MCF 10A (cell line): ENCODE data around the gene NQO2. TPM values are rescaled to one million over a fixed set of nuclear protein-coding genes. Genes with fewer than 3 reads are reported as not detected.

ENCODE experiments used
- BruUV-seq: library from RNA; stranded (reverse); fragments of 400-500 nt; replicated peaks from 2 replicates; lab custom pipeline; 2021; lab: Mats Ljungman, UMichigan
- CTCF ChIA-PET: fragments of 300-600 bp; sonication (Branson Sonifier 250); formaldehyde crosslinking; extraction: SDS; loops from one replicate; lab custom pipeline; 2021; ENCODE audit warnings: antibody characterized with exemption, inconsistent platforms; lab: Yijun Ruan, JAX
- POLR2A ChIA-PET: fragments of 300-600, 350-650 bp; sonication (Branson Sonifier 250); formaldehyde crosslinking; extraction: SDS; loops from one replicate; lab custom pipeline; 2020; ENCODE audit warnings: antibody characterized with exemption, inconsistent platforms; lab: Yijun Ruan, JAX
- DNase-seq: peaks from one replicate; pipeline ENCODE4 v3.0.0-alpha.2; 2018; ENCODE audit not compliant: unreplicated experiment
- H3K27ac Mint-ChIP-seq: one replicate; pipeline ENCODE4 v1.8.0; 2022; ENCODE audit warnings: mild to moderate bottlenecking, low read depth, mixed read lengths; ENCODE audit not compliant: unreplicated experiment
- H3K27me3 Mint-ChIP-seq: one replicate; pipeline ENCODE4 v1.8.0; 2022; ENCODE audit warnings: mixed read lengths; ENCODE audit not compliant: insufficient read depth, unreplicated experiment
- H3K36me3 Mint-ChIP-seq: one replicate; pipeline ENCODE4 v1.8.0; 2022; ENCODE audit warnings: mild to moderate bottlenecking, moderate library complexity, mixed read lengths; ENCODE audit not compliant: insufficient read depth, unreplicated experiment
- H3K4me1 Mint-ChIP-seq: one replicate; pipeline ENCODE4 v1.8.0; 2022; ENCODE audit warnings: mixed read lengths; ENCODE audit not compliant: insufficient read depth, unreplicated experiment
- H3K4me3 Mint-ChIP-seq: one replicate; pipeline ENCODE4 v1.8.0; 2022; ENCODE audit warnings: mild to moderate bottlenecking, moderate library complexity, mixed read lengths; ENCODE audit not compliant: unreplicated experiment
- H3K9me3 Mint-ChIP-seq: one replicate; pipeline ENCODE4 v1.8.0; 2022; ENCODE audit warnings: mixed read lengths; ENCODE audit not compliant: unreplicated experiment
- intact Hi-C: fragments of 100-400 bp; cut with micrococcal nuclease; formaldehyde crosslinking; loops from 2 replicates; pipeline ENCODE4 v1.14.1; 2022
- total RNA-seq: library from RNA; stranded (reverse); gene quantifications from 2 replicates; pipeline ENCODE4 v1.2.3, GENCODE V29; 2022
- TF ChIP-seq, protein P1 (sequence below): fragments of 200-600 bp; IDR thresholded peaks from one replicate; pipeline ENCODE4 v1.8.0; 2022; ENCODE audit warnings: antibody characterized with exemption, mild to moderate bottlenecking; ENCODE audit not compliant: unreplicated experiment

The NQO2 gene
- total RNA-seq, 1 experiment from 2014 or later, result 18.6 TPM

DNA sequence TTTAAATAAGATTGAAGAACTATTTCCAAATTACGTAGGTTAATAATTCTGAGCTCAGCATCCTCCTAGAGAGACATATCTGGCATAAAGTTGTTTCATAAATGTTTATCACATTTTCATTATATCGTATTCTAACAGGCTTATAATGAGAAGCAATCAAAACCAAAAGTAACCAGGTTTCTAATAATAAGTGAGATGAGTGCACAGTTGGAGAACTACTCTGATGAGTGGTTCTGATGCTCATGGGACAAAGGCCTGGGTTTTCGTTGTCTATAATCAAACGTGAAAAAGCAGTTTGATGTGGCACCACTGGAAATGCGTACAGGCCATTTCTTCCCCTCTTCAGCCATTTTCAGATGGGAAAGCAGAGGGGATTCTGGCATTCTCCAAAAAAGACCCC is 23.6 kb upstream of the NQO2 start:
- no peaks in the 10 kb centered on the region for H3K27me3 Mint-ChIP-seq
- POLR2A ChIA-PET, result interaction anchor here (1.0 to 4.8 kb wide), 2 partner anchors 8 to 12 kb away, joined by 3 to 45 read pairs; no protein-coding TSS in a partner anchor
- no peak for DNase-seq
- TF ChIP-seq, protein P1, sequence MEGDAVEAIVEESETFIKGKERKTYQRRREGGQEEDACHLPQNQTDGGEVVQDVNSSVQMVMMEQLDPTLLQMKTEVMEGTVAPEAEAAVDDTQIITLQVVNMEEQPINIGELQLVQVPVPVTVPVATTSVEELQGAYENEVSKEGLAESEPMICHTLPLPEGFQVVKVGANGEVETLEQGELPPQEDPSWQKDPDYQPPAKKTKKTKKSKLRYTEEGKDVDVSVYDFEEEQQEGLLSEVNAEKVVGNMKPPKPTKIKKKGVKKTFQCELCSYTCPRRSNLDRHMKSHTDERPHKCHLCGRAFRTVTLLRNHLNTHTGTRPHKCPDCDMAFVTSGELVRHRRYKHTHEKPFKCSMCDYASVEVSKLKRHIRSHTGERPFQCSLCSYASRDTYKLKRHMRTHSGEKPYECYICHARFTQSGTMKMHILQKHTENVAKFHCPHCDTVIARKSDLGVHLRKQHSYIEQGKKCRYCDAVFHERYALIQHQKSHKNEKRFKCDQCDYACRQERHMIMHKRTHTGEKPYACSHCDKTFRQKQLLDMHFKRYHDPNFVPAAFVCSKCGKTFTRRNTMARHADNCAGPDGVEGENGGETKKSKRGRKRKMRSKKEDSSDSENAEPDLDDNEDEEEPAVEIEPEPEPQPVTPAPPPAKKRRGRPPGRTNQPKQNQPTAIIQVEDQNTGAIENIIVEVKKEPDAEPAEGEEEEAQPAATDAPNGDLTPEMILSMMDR, result no peak
- H3K9me3 Mint-ChIP-seq, result no peaks in the 10 kb centered on the region
- peaks cover 5% of the 10 kb centered on the region for H3K36me3 Mint-ChIP-seq
- H3K4me1 Mint-ChIP-seq, result peaks cover 9% of the 10 kb centered on the region
- CTCF ChIA-PET, result interaction anchor here (0.6 to 2.6 kb wide), 2 partner anchors 10 to 151 kb away, joined by 3 to 8 read pairs; no protein-coding TSS in a partner anchor
- no peak overlapping the region for H3K4me3 Mint-ChIP-seq
- no peak overlapping the region for H3K27ac Mint-ChIP-seq
- intact Hi-C loops, result no loop called here
- no TSS peak for BruUV-seq

DNA sequence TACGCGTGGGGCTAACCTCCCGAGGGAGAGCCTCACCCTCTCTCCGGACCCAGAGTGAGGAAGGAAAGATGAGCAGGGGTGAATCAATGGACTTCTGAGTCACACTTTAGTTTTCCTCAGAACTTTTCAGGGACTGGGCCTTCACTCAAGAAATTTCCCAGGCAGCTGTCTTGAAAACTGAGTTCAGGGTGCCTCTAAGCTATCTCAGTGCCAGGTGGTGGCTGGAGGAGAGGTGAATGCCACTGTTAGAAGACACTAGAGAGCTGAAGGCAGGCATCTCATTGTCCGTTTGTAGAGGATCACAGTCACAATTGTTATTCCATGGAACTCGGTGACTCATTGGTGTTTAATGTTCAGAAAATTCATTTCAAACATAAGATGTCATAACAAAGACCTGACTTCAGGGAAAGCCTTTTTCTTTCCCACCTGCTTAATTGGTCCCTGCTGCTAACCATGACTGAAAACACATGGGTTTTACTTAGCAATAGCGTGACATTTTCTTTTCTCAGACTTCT is 23.1 kb upstream of the NQO2 start:
- Mint-ChIP-seq H3K36me3 (peaks cover 4% of the 10 kb centered on the region), H3K27me3 (no peaks in the 10 kb centered on the region), H3K9me3 (no peaks in the 10 kb centered on the region), H3K4me1 (peaks cover 12% of the 10 kb centered on the region), H3K27ac (no peak overlapping the region), H3K4me3 (no peak overlapping the region)
- no TSS peak for BruUV-seq
- ChIA-PET CTCF (interaction anchor here (0.6 to 2.6 kb wide), 2 partner anchors 10 to 150 kb away, joined by 3 to 8 read pairs; no protein-coding TSS in a partner anchor), POLR2A (interaction anchor here (4.8 kb wide), 1 partner anchor 12 kb away, joined by 45 read pairs; no protein-coding TSS in a partner anchor)
- peak; percentile 74 for DNase-seq
- intact Hi-C loops, result no loop called here
- TF ChIP-seq, protein P1, result no peak

DNA sequence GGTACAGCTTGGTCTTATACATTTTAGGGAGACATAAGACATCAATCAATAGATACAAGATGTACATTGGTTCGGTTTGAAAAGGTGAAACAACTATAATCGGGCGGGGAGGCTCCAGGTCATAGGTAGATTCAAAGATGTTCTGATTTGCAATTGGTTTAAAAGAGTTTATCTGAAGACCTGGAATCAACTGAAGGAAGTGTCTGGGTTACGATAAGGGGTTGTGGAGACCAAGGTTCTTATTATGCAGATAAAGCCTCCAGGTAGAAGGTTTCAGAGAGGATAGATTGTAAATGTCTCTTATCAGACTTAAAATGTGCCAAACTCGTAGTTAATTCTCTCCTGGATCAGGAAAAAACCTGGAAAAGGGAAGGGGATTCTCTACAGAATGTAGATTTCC is 22.4 kb upstream of the NQO2 start:
- BruUV-seq, result no TSS peak
- H3K36me3 Mint-ChIP-seq, result no peaks in the 10 kb centered on the region
- no peaks in the 10 kb centered on the region for H3K9me3 Mint-ChIP-seq
- H3K27me3 Mint-ChIP-seq, result no peaks in the 10 kb centered on the region
- TF ChIP-seq, protein P1, result no peak
- CTCF ChIA-PET, result interaction anchor here (0.8 to 2.6 kb wide), 2 partner anchors 9 to 210 kb away, joined by 3 to 8 read pairs; no protein-coding TSS in a partner anchor
- H3K4me1 Mint-ChIP-seq, result peaks cover 14% of the 10 kb centered on the region
- intact Hi-C loops, result no loop called here
- POLR2A ChIA-PET, result interaction anchor here (4.8 kb wide), 1 partner anchor 11 kb away, joined by 45 read pairs; no protein-coding TSS in a partner anchor
- DNase-seq, result no peak
- no peak overlapping the region for H3K4me3 Mint-ChIP-seq
- no peak overlapping the region for H3K27ac Mint-ChIP-seq

DNA sequence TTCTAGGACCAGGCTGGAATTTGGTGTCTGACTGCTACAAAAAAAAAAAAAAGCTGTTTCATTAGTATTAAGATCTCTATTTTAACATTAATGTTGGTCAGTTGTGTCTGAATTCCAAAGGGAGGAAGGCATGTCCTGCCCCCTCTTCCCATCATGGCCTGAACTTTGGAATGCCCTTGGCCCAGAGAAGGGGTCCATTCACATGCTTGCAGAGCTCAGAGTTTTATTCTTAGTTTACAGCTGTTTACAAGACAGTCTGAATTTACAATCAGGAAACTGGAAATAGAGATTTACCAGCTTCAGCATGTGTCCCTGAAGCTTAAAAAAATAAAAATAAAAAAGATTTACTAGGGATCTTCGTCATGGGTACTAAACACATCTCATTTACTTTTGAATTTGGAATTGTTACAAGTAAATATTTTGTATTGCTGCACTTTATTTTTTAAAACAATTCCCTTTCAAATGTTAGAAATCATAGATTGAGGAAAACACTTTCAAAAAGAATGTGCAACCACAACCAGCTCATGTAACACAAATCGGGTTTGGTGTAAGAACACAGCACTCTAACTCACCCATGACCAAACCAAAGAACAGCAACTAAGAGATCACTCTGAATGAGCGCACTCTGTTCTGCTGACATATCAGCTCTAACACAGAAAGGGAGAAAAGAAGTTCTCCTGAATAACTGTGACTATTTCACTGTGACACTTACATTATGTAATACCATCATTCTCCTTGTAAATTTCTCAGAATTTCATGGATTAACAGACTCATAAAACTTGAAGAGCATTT is 21.7 kb upstream of the NQO2 start:
- H3K4me3 Mint-ChIP-seq, result no peak overlapping the region
- peaks cover 14% of the 10 kb centered on the region for H3K4me1 Mint-ChIP-seq
- TF ChIP-seq, protein P1, result no peak
- no peaks in the 10 kb centered on the region for H3K9me3 Mint-ChIP-seq
- POLR2A ChIA-PET, result interaction anchor here (2.4 kb wide), 1 partner anchor 10 kb away, joined by 12 read pairs; no protein-coding TSS in a partner anchor
- CTCF ChIA-PET, result interaction anchor here (0.6 to 2.6 kb wide), 4 partner anchors 8 to 211 kb away, joined by 3 to 8 read pairs (median 3); no protein-coding TSS in a partner anchor
- intact Hi-C loops, result no loop called here
- no peaks in the 10 kb centered on the region for H3K27me3 Mint-ChIP-seq
- no peak overlapping the region for H3K27ac Mint-ChIP-seq
- no TSS peak for BruUV-seq
- H3K36me3 Mint-ChIP-seq, result no peaks in the 10 kb centered on the region
- DNase-seq, result no peak
